H1 (cell line): ENCODE measurements around the gene IQCE. TPM values are rescaled to one million over a fixed set of nuclear protein-coding genes. Genes with fewer than 3 reads are reported as not detected.

Experiments used
- BRCA1 ChIP-seq: IDR thresholded peaks from 2 replicates; pipeline ENCODE4 v1.6.1; 2012; ENCODE audit warnings: low read depth, low read length, improper control_type of control experiment
- CHD2 ChIP-seq: IDR thresholded peaks from 2 replicates; pipeline ENCODE4 v1.6.1; 2012; ENCODE audit warnings: low read length, improper control_type of control experiment
- JUN ChIP-seq: IDR thresholded peaks from 2 replicates; pipeline ENCODE4 v1.6.1; 2011; ENCODE audit warnings: low read depth, mild to moderate bottlenecking, improper control_type of control experiment, low read length
- RBBP5 ChIP-seq: IDR thresholded peaks from 2 replicates; pipeline ENCODE4 v1.7.1; 2012; ENCODE audit warnings: low read depth, mild to moderate bottlenecking, inconsistent platforms, low read length, moderate library complexity, borderline replicate concordance
- microRNA-seq, 2 experiments: library from miRNA; unstranded; fragments of <30 nt; microRNA quantifications; one replicate each; pipeline versions ENCODE4 to v1.2.0, GENCODE V29; 2016 to 2020; ENCODE audit warnings: borderline microRNAs expressed in 2 of 2, borderline number of aligned reads in 2 of 2, borderline replicate concordance in 1 of 2
- polyA plus RNA-seq, 7 experiments: library from polyadenylated mRNA; depleted of rRNA in 3 of 7; stranded (reverse) in 5 of 7; unstranded in 2 of 7; fragments of >200 nt in 5 of 7; fragments of 200-250 nt in 2 of 7; gene quantifications; 1 replicate in 5 of 7; 2 replicates in 1 of 7; 4 replicates in 1 of 7; pipeline versions ENCODE4 v1.2.1 to v1.2.3, GENCODE V29; 2011 to 2013; ENCODE audit warnings: missing spikeins in 2 of 7, mixed read lengths in 2 of 7
- small RNA-seq: library from polyadenylated mRNA; stranded (forward); fragments of <200 nt; extraction: miRNeasy Mini kit (QIAGEN cat#:217004); gene quantifications from one replicate; pipeline ENCODE3, GENCODE V24; 2013; ENCODE audit not compliant: insufficient read depth
- total RNA-seq: library from RNA; stranded (reverse); fragmentation: NEBNext Ultra II Directional; extraction: Animal tissue kit (Norgen Biotek cat#: 25700); gene quantifications from 2 replicates; pipeline ENCODE4 v1.2.1, GENCODE V29; 2021

Gene IQCE
- total and polyA plus RNA-seq, 2 of the 8 experiments (the other 6 are each of a cell fraction or from before 2014, with no cell fraction given) = 2.2 to 4.9 TPM

DNA sequence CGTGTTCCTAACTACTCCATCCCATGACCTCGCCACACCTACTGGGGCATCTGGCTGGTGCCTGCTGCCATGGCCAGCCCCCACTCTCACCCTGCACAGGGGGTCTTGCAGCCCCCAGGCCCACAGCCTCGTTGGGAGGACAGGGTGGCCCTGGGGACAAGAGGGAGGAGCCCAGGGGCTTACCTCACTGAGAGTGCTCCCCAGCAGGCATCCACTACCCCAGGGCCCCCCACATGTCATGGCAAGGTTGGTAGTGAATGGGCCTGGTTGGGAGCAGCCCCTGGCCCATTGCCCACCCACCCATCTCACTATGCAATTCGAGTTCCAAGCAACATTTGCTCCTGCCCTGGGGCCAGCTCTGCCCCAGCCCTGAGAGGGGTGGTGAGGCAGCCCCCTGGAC is 105.2 kb downstream of the IQCE start (continued):
- no peak for TF ChIP-seq RBBP5
- no peak for TF ChIP-seq CHD2
- no peak for TF ChIP-seq BRCA1
- TF ChIP-seq JUN = no peak

Small RNA genes lying within 50 kb of the gene (microRNA-seq; reads per million reads assigned to microRNA genes)
- 0 reads per million in 2 experiments for gene MIR4648

Small RNA genes lying within 50 kb of the gene (small RNA-seq; reads per million reads assigned to genes)
- 0.69 reads per million for gene MIR4648

Other genes with a start within 250 kb of the IQCE start
- 46.2 and 49.5 TPM in 2 replicates for gene SNX8, start 244.5 kb upstream of the IQCE start, total RNA-seq
- gene SNX8, start 244.5 kb upstream of the IQCE start, polyA plus RNA-seq (2011; rRNA removed) = 69.2 and 70.8 TPM in 2 replicates
- 306 and 316 TPM in 2 replicates for gene EIF3B, start 204.2 kb upstream of the IQCE start, total RNA-seq
- gene EIF3B, start 204.2 kb upstream of the IQCE start, polyA plus RNA-seq (2011; rRNA removed) = 167 and 211 TPM in 2 replicates
- gene CHST12, start 155.4 kb upstream of the IQCE start, total RNA-seq = 13.4 and 18.2 TPM in 2 replicates
- 24.1 and 28.0 TPM in 2 replicates for gene CHST12, start 155.4 kb upstream of the IQCE start, polyA plus RNA-seq (2011; rRNA removed)
- gene GRIFIN, start 82.6 kb upstream of the IQCE start, total RNA-seq = not detected in 2 replicates
- gene GRIFIN, start 82.6 kb upstream of the IQCE start, polyA plus RNA-seq (2011; rRNA removed) = not detected in 2 replicates
- 28.9 and 31.6 TPM in 2 replicates for gene LFNG, start 39.2 kb upstream of the IQCE start, total RNA-seq
- gene LFNG, start 39.2 kb upstream of the IQCE start, polyA plus RNA-seq (2011; rRNA removed) = 35.6 and 53.0 TPM in 2 replicates
- gene BRAT1, start 3.5 kb upstream of the IQCE start, total RNA-seq = 42.3 and 45.2 TPM in 2 replicates
- gene BRAT1, start 3.5 kb upstream of the IQCE start, polyA plus RNA-seq (2011; rRNA removed) = 36.8 and 60.5 TPM in 2 replicates
- 169 and 172 TPM in 2 replicates for gene TTYH3, start 73.0 kb downstream of the IQCE start, total RNA-seq
- 66.2 and 122 TPM in 2 replicates for gene TTYH3, start 73.0 kb downstream of the IQCE start, polyA plus RNA-seq (2011; rRNA removed)
- 0.82 and 1.4 TPM in 2 replicates for gene AMZ1, start 129.2 kb downstream of the IQCE start, total RNA-seq
- 0.59 and 1.1 TPM in 2 replicates for gene AMZ1, start 129.2 kb downstream of the IQCE start, polyA plus RNA-seq (2011; rRNA removed)